Breast epithelium (tissue), 4 donors: ENCODE data around the gene ARHGEF28. TPM values are rescaled to one million over a fixed set of nuclear protein-coding genes. Genes with fewer than 3 reads are reported as not detected.

Source experiments
- DNase-seq, 2 donors: peaks; one replicate each; pipeline ENCODE4 v3.0.0-alpha.2; 2019; ENCODE audit warnings: low spot score in 2 of 2
- H3K27ac ChIP-seq, 2 donors: fragments of 200-600 bp; sonication (generic) in 1 of 2; one replicate each; pipeline ENCODE4 v1.5.1; 2016 to 2019; ENCODE audit warnings: mild to moderate bottlenecking in 1 of 2
- H3K27me3 ChIP-seq, 2 donors: fragments of 200-600 bp; sonication (generic) in 1 of 2; one replicate each; pipeline versions ENCODE4 v1.5.1 to v1.6.0; 2017 to 2019; ENCODE audit warnings: control low read depth in 1 of 2, mild to moderate bottlenecking in 1 of 2
- H3K36me3 ChIP-seq: fragments of 200-600 bp; one replicate; pipeline ENCODE4 v1.5.1; 2019
- H3K4me1 ChIP-seq, 2 donors: fragments of 200-600 bp; sonication (generic); one replicate each; pipeline ENCODE4 v1.5.1; 2016 to 2019; ENCODE audit warnings: control low read depth in 1 of 2
- H3K4me3 ChIP-seq, 3 donors: fragments of 200-600 bp; sonication (generic); 1 replicate in 2 of 3; 2 replicates in 1 of 3; pipeline ENCODE4 v1.5.1; 2016 to 2019; ENCODE audit warnings: mild to moderate bottlenecking in 3 of 3, moderate library complexity in 2 of 3
- H3K9me3 ChIP-seq, 2 donors: fragments of 200-600 bp; sonication (generic) in 1 of 2; one replicate each; pipeline ENCODE4 v1.5.1; 2016 to 2019; ENCODE audit warnings: control low read depth in 1 of 2
- POLR2A ChIP-seq: fragments of 450-650 bp; IDR thresholded peaks from one replicate; pipeline ENCODE4 v1.6.1; 2016; ENCODE audit warnings: antibody characterized with exemption, mild to moderate bottlenecking, moderate library complexity
- POLR2AphosphoS5 ChIP-seq, 3 donors: sonication (generic); formaldehyde crosslinking; IDR thresholded peaks; one replicate each; pipeline ENCODE4 v1.6.1; 2017; ENCODE audit warnings: antibody characterized with exemption in 3 of 3
- intact Hi-C: fragments of 100-400 bp; cut with DNase I; formaldehyde crosslinking; loops from one replicate; pipeline ENCODE4 v1.15.1; 2023; ENCODE audit warnings: low total_unique reads
- total RNA-seq, 3 donors: library from RNA; depleted of rRNA; stranded (reverse); fragments of >200 nt; gene quantifications; one replicate each; pipeline ENCODE4 v1.1.0, GENCODE V29; 2016
- TF ChIP-seq, protein P1 (sequence below), 3 donors: fragments of 450-650 bp; IDR thresholded peaks; one replicate each; pipeline ENCODE4 v1.5.1; 2016 to 2017; ENCODE audit warnings: antibody characterized with exemption in 3 of 3, mild to moderate bottlenecking in 3 of 3, moderate library complexity in 3 of 3

ARHGEF28 gene
- total RNA-seq, 3 donors from 2014 or later, result 11.4 to 65.4 (median 31.5) TPM

DNA sequence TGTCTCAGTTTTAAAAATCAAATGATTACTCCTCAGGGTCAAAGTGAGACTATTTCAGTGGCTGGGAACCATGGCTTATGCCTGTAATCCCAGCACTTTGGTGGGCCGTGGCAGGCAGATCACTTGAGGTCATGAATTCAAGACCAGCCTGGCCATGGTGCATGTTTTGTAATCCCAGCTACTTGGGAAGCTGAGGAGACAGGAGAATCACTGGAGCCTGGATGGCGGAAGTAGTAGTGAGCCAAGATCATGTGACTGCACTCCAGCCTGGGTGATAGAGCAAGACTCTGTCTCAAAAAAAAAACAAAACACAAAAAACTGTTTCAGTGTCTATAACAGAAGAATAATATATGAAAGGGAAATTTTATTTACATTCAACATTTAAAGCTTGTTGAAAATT, 182.9 kb downstream of the ARHGEF28 start:
- Histone ChIP-seq H3K4me3 (no peak overlapping the region), H3K9me3 (no peaks in the 10 kb centered on the region), H3K27ac (no peak overlapping the region), H3K4me1 (no peaks in the 10 kb centered on the region), H3K27me3 (no peaks in the 10 kb centered on the region), H3K36me3 (no peaks in the 10 kb centered on the region)
- intact Hi-C loops, result no loop called here
- TF ChIP-seq POLR2AphosphoS5 (IDR thresholded peaks at IDR 0.05) (no peak), POLR2A (no peak)
- TF ChIP-seq, protein P1, sequence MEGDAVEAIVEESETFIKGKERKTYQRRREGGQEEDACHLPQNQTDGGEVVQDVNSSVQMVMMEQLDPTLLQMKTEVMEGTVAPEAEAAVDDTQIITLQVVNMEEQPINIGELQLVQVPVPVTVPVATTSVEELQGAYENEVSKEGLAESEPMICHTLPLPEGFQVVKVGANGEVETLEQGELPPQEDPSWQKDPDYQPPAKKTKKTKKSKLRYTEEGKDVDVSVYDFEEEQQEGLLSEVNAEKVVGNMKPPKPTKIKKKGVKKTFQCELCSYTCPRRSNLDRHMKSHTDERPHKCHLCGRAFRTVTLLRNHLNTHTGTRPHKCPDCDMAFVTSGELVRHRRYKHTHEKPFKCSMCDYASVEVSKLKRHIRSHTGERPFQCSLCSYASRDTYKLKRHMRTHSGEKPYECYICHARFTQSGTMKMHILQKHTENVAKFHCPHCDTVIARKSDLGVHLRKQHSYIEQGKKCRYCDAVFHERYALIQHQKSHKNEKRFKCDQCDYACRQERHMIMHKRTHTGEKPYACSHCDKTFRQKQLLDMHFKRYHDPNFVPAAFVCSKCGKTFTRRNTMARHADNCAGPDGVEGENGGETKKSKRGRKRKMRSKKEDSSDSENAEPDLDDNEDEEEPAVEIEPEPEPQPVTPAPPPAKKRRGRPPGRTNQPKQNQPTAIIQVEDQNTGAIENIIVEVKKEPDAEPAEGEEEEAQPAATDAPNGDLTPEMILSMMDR (IDR thresholded peaks at IDR 0.05), result no peak
- DNase-seq, result no peak

GRCh38 chr5:73810429-73810828, 184.4 kb downstream of the ARHGEF28 start:
- Histone ChIP-seq H3K27me3 (no peaks in the 10 kb centered on the region), H3K4me1 (no peaks in the 10 kb centered on the region), H3K27ac (no peak overlapping the region), H3K9me3 (no peaks in the 10 kb centered on the region), H3K4me3 (no peak overlapping the region), H3K36me3 (no peaks in the 10 kb centered on the region)
- DNase-seq, result no peak
- no peak for TF ChIP-seq POLR2AphosphoS5 (IDR thresholded peaks at IDR 0.05)
- TF ChIP-seq, protein P1 (IDR thresholded peaks at IDR 0.05), result no peak
- intact Hi-C loops, result no loop called here

- no peaks in the 10 kb centered on the region for H3K9me3 ChIP-seq
- intact Hi-C loops, result no loop called here
- TF ChIP-seq, protein P1 (IDR thresholded peaks at IDR 0.05), result no peak
- TF ChIP-seq POLR2A (no peak), POLR2AphosphoS5 (IDR thresholded peaks at IDR 0.05) (no peak)
- DNase-seq, result no peak
- H3K4me3 ChIP-seq, result peak overlapping the region in 2 of 3 donors; percentile 48 to 59
- H3K27me3 ChIP-seq, result no peaks in the 10 kb centered on the region
- H3K27ac ChIP-seq, result peak overlapping the region; percentile 82 to 85
- no peaks in the 10 kb centered on the region for H3K36me3 ChIP-seq
- H3K4me1 ChIP-seq, result no peaks in the 10 kb centered on the region
Observed at GRCh38 chr5:73812457-73812856, 186.5 kb downstream of the ARHGEF28 start.

DNA sequence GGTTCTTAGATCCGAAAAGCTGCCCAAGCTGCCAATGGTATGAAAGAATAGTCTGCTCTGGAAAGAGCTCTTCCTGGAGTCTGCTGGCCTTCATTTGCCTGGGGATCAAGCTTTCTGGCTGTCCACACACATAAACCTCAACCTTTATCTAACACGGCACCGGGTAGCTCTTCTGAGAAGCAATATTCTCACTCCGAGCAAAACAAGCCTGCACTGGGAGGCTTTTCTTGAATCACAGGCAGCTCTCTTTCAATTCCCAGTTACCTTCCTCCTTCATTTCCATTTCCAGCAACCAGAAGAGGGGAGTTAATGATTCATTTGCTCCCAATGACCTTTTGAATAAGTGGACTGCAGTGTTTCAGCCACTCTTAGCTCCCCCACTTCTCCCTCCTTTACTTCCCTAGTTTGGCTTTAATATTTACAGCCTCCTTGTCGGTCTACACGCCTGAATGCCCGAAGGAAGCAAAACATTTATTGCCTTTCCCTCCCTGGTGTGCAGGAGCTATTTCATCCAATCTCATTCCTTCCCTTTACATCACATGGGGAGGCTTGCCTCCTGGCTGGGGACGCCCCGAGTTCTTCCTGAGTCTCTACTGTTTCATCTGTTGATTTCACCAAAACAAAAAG, 187.1 kb downstream of the ARHGEF28 start:
- no peaks in the 10 kb centered on the region for H3K27me3 ChIP-seq
- peak in 1 of 2 donors; percentile 69 for DNase-seq
- no peaks in the 10 kb centered on the region for H3K4me1 ChIP-seq
- H3K27ac ChIP-seq, result peak overlapping the region; percentile 82 to 85
- intact Hi-C loops, result no loop called here
- no peaks in the 10 kb centered on the region for H3K36me3 ChIP-seq
- TF ChIP-seq, protein P1 (IDR thresholded peaks at IDR 0.05), result no peak
- peak in 1 of 3 donors; percentile 38 for TF ChIP-seq POLR2AphosphoS5 (IDR thresholded peaks at IDR 0.05)
- TF ChIP-seq POLR2A, result no peak
- H3K9me3 ChIP-seq, result no peaks in the 10 kb centered on the region
- H3K4me3 ChIP-seq, result peak overlapping the region in 2 of 3 donors; percentile 48 to 59

- no peaks in the 10 kb centered on the region for H3K9me3 ChIP-seq
- intact Hi-C loops, result no loop called here
- no peaks in the 10 kb centered on the region for H3K27me3 ChIP-seq
- DNase-seq, result no peak
- peak overlapping the region in 2 of 3 donors; percentile 48 to 59 for H3K4me3 ChIP-seq
- H3K36me3 ChIP-seq, result no peaks in the 10 kb centered on the region
- TF ChIP-seq POLR2A, result no peak
- TF ChIP-seq POLR2AphosphoS5 (IDR thresholded peaks at IDR 0.05), result peak in 1 of 3 donors; percentile 17
- peak overlapping the region; percentile 78 to 82 for H3K27ac ChIP-seq
- H3K4me1 ChIP-seq, result no peaks in the 10 kb centered on the region
Observed at GRCh38 chr5:73814233-73814846, 188.3 kb downstream of the ARHGEF28 start.
